Activated CD4-positive, CD25-positive, alpha-beta regulatory T cell treated with anti-CD3 and anti-CD28 coated beads, Interleukin-2, amount 50 U/mL, for 24 hours (primary cell): ENCODE data around the gene C2orf49.
A peak's percentile ranks its signal among the peaks of the same experiment; 100 is the strongest.

Experiments
- ATAC-seq, 2 donors: fragments of 150-1000 bp; cut with Tn5 transposase; one replicate each; pipeline ENCODE4 v1.10.0; 2021; ENCODE audit warnings: mild to moderate bottlenecking in 1 of 2, moderate library complexity in 1 of 2

C2orf49 gene

GRCh38 chr2:105362862-105363591 is 25.7 kb downstream of the C2orf49 start:
- ATAC-seq = no peak

DNA sequence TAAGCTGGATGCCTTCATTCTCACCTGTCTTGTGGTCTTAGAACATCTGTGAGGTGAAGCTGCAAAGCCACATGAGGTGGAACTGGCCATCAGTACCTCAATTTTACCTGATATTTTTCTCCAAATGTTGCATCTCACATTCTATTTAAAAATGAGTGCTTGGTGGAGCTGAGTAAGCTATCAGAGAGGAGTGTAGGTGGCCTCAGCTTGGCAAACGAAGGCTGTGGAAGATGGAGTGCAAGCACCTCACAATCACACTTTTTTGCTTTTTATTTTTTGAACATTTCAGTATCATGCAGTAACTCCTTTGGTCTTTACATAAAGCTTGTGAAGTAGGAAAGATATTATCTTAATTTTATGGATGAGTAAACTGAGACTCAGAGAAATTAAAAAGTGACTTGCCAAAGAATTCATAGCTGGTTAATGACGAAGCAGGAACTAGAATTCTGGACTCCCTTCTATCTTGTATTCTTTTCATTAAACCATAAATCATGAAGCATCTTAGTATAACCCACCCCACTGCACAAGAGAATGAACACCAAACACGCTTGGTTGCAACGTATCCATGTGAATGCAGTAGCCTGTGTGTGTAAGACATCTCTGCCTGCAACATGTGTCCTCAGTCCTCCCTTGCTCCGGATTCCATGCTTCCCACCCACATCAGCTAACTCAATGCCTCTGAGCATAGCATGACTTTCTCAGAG is 27.2 kb downstream of the C2orf49 start:
- no peak for ATAC-seq

DNA sequence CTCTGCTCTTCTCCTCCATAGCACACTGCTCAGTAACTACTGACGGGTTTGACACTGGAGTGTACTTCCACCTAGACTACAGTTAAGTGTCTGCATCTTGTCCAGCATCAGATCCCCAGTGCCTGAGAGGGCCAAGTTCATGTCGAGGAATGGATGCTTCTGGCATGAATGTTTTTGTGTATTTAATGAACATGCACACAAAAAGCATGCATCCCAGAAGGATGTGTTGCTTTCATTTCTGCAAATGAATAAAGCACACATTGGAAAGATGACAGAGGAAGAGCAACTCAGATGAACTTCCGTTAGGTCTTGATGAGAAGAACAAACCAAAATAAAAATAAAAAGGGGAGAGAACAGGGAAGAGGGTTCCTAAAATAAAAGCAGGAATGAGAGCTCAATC is 27.9 kb downstream of the C2orf49 start:
- ATAC-seq = no peak

DNA sequence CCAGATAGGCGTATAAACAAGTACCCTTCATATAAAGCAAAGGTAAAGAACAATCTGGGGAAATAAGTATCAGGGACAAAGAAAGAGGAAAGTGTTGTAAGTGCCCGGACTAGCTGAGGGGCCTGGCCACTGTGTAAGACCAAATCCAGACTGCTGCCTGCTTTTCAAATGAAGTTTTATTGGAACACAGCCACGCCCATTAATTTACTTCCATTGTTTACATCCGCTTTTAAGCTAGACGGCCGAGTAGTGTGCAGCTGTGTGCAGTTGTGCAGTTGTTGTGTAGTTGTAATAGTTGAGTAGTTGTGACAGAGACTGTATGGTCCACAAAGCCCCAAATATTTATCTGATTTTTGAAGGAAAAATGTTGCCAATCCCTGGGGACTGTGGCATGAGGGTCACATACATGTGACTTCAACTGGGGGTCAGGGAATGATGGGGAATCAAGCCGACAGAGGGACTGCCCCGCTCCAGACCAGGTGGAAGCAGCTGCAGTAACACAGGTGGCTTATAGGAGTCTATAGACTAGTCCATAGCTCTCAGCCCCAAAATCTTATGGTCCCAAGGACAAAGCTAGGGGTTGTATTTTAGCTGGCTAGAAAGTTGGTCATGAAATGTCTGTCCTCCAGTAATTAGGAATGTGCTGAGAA is 31.5 kb downstream of the C2orf49 start:
- ATAC-seq = no peak

DNA sequence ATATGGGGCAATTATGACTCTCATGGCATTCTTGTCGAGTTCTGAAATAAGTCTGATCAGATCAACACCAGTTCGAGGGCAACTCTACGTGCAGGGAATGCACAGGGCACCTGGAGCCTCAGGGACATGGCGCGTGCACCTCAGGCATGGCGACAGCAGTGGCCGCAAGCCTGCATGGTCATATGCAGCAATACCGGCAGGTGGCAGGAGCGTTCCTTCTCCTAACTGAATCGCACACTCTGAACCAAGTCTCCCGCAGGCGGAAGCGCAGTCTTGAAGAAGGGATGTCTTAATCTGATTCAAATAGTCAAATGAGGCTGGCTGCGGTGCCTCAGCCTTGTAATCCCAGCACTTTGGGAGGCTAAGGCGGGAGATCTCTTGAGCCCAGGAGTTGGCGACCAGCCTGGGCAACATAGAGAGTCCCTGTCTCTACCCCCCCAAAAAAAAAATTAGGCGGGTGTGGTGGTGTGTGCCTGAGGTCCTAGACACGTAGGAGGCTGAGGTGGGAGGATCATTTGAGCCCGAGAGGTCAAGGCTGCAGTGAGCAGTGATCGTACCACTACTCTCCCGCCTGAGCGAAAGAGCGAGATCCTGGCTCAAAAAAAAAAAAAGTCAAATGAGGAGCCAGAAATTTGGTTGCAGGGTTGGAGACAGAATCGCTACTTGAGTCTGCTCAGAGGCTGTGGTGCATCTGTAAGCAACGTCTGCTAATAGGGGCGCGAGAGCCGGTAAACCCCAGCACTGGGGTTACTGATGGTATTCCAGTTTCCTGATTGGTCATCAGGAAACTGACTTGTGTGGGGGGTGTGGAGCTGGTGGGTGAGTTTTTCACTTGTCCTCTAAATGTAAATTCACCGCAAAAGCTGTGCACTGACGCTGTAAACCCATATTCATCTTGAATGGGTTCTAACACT is 32.7 kb downstream of the C2orf49 start:
- ATAC-seq = peak; percentile 92 to 94

DNA sequence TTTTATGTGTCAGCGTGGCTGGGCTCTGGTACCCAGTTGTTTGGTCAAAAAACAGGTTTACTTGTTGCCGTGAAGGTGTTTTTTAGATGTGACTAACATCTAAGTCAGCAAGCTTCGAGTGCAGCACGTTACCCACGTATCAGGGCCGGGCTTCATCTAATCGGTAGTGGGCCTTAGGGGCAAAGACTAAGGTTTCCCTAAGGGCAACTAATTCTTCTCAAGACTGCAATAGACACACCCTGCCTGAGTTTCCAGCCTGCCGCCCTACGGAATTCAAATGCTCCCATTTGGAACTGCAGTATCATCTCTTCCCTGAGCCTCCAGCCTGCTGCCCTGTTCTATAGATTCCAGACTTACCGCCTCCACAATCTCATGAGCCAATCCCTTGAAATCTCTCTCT is 33.8 kb downstream of the C2orf49 start:
- no peak for ATAC-seq

GRCh38 chr2:105371810-105372209 is 34.5 kb downstream of the C2orf49 start:
- no peak for ATAC-seq

GRCh38 chr2:105373344-105373781 is 36.0 kb downstream of the C2orf49 start:
- no peak for ATAC-seq

DNA sequence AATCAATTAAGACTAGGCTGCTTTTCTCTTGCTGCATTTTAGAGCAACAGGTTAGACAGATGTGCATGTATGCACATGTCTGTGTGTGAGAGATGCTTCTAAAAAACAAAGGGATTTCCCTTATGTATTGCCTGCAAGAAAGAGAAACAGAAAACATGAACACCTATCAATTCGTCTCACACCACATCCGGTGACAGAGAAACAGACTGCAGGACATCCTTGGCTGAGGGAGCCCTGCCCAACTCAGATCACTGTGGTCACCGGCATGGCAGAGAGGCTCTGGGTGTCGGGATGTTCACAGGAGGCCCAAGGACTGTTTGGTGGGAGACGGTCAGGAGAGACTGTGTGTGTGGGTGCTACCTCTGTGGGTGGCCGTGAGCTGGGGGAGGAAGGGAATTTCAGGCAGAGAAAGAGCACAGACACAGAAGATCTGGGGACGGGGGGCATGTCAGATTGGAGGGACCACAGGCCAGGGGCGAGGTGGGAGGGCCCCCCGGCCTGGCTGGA is 36.6 kb downstream of the C2orf49 start:
- ATAC-seq = peak; percentile 36 to 69

DNA sequence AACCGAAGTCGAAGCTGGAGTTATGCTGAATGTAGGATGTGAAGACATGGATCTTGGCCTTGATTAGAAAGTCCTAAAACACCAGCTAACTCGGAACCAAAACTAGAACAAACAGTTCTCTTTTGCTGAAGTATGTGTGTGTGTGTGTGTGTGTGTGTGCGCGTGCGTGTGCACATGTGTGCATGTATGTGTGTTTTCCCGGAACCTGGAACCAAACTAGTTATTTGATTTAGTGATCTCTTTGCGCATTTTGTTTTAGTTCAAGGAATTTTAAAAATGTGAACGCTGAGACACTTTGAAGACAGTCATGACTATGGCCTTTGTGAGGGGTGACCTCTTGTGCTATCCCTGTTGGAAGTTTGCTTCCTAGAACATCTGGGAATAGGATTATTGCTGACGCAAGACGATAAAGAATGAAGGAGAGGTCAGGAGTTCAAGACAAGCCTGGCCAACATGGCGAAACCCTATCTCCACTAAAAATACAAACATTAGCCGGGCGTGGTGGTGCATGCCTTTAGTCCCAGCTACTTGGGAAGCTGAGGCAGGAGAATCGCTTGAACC is 37.7 kb downstream of the C2orf49 start:
- ATAC-seq = no peak

DNA sequence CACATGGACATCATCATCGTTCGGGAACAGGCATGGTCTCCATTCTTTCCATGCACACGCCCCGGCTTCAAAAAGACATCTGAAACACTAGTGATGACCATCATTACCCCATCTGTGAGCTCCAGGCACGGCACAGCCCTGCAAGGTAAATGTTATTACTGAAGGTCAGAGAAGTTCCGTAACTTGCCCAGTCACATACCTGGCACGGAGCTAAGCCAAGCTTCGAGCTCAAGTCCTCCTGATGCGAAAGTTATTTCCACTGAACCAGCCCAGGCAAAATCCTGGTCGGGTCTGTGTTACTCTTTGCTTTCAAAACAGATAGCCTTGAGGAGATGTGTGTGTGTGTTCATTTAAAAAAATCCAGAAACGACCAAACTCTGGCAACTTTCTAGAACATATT is 38.7 kb downstream of the C2orf49 start:
- no peak for ATAC-seq

DNA sequence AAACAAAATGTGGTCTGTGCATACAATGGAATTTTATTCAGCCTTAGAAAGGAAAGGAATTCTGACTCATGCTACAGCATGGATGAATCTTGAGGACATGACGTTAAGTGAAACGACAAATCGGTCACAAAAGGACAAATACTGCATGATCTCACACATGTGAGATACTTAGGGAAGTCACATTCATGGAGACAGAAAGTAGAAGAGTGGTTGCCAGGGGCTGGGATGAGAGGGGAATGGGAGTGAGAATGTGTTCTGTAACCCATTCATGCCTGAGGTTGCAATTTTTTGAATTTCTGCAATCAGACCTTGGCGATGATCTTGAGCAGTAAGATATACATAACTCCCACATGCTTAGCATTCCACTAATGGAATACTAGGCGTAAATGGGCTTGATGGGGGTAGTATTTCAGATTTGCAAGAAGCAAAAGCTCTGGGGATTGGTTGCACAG is 39.5 kb downstream of the C2orf49 start:
- no peak for ATAC-seq

DNA sequence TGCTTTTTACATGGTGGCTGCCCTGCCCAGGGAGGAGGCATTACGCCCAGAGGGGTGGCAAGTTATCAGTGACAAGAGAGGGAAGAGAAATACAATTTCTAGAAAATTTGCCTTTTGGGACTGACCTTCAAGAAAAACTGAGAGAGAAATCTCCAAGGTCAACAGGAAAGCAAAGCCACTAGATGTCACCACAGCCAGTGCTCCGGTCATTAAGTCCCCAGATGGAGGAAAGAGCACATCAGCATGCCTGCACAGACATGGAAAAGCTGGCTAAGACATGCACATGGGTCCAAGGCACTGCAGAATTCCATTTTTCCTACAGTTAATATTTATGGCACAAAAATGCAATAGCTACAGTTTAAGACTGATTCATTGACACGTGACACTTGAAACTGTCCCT is 40.5 kb downstream of the C2orf49 start:
- ATAC-seq = no peak

DNA sequence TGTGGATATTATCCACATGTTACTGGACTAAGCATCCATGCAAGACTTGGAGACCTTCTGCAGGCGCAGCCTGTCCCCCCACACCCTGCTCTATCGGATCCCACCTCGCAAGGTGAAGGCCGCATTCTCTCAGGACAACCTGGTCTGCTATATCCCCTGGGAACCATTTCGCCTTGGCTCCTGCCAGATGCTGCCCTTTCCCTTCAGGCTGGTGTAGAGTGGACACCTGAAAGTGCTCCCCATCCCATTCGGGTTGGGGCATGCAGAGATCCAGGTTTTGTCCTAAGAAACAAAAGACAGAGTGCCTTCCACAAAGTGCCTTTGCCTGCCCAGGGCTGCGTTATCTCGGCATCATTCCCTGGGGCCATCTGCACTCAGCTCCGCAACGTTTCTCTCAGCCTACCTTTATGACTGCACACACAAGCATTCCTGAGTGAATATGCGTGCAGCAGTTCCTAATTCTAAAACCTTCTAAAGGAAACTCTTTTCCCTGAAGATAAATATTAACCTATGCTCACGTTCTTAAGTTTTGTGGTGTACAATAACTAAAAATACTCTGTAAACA is 41.0 kb downstream of the C2orf49 start:
- no peak for ATAC-seq

- no peak for ATAC-seq
These were observed 41.6 kb downstream of the C2orf49 start for GRCh38 chr2:105378921-105379383.

DNA sequence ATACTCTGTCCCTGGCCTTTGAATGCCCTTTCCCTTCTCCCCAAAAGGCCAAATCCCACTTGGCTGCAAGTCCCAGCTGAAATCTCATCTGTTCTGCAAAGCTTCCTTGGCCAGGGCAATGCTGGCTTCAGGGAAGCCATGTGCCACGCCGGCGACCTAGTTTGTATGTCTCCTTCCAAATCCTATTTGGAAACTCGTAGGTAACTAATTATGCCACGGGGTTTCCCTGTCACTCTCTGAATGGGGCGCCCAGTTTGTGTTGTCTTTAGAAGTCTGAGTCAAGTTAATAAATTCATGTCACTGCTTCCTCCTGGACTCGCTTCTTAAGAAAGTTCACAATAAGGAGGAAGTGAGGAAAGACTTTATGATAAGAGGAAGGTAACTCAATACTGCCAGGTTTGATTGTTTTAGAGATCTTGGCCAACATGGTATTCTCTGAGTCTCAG is 42.4 kb downstream of the C2orf49 start:
- ATAC-seq = no peak

- no peak for ATAC-seq
These were observed 43.2 kb downstream of the C2orf49 start for GRCh38 chr2:105380432-105381100.

GRCh38 chr2:105381101-105381668 is 43.8 kb downstream of the C2orf49 start:
- ATAC-seq = no peak

DNA sequence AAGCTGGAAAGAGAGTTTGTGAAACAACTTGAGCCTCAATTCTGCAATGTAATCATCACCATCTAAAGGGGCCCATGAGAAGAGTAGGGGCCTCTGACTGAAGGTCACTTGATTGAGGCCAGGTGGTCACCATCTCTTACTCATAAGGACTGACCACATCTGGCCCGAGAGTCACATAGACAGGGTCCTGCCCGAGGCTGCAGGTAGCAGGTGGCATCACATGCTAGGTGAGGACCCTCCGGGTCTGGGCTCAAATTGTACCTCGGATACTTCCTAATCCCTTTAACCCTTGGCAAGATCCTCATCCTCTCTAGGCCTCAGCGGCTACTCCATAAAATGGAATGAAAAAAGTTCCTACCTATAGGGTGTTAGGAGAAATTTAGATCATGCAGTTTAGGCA is 44.8 kb downstream of the C2orf49 start:
- ATAC-seq = no peak

DNA sequence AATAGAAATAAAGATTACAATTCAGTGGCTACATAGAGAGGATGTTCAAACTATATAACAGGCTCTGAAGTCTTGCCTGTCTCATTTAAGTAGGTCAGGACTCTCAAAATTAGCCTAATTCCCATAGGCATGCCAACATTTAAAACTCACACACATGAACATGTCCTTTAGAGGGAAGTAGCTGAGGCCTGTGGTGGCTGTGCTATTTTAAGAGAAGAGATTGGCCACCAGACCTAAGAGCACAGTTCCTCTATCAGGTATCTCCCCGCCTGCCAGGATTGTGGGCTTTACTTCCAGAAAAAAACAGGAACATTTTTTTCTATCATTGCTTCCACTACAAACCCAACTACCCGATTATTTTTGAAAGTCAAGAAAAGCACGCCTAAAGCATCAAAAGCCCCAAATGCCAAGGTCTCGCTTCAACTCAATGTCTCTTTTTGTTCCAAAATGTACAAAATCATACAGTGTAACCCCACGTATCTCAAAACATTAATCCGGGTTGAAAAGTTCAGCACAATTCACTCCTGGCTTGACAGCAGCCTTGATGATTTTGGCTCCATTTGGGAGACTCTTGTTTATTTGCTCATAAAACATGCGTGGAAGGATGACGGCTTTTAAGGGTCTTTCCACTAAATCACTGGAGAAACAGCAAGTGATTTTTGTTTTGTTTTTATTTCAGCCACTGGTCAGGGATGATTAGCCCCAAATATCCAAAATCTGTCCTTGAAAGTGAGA is 46.3 kb downstream of the C2orf49 start:
- ATAC-seq = no peak
